ENCODE results near the gene APBA1.

The APBA1 gene

DNA sequence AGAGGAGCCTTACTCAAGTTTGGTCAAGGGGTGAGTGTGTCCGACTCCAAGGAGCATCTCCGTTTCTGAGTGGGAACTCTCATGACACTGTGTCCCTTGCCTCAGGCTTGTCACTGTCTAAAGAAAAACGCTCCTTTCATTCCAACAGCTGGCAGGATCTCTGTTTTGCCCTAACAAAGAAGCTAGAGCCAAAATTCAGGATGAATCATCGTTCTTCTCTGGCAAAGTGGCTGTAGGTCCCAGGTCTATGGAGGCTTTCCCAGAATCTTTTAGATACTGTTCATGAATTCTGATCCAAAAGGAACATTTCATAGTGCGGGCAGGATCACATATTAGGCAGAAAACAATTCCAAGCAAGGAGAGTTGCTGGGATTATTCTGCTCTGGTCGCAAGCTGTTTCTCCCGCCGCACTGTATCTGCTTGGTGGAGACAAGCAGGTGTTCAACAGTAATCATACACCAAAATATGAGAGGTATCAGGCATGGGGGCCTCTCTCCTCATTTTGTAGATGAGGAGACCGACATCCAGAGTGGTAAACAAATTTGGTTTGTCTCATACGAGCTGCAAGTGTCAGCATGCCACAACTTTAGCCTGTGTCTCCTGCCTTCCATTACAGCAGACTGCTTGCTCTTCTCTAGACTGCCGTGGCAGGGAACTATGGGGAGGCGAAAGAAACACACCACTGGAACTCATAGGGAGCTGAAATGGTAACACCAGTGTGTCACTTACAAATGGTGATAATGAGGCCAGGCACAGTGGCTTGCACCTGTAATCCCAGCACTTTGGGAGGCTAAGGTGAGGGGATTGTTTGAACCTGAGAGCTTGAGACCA is 274.6 kb downstream of the APBA1 start:
- DNase-seq (ENCODE audit: low read depth) = no peak

DNA sequence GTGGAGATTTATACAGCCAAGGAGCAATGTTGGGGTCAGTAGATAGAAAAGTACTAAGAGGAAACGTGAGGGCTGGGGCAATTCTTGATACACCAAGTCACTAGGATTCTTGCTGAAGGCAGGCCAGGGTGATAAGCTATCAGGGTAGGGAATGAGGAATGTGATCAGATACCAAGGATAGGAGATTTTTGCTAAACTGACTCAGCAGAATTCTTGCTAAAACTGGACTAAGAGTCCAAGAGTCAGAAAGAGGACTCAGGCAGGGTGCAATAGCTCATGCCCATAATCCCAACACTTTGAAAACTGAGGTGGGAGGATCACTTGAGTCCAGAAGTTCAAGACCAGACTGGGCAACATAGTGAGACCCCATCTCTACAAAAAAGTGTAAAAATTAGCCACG is 275.4 kb downstream of the APBA1 start:
- no peak for DNase-seq (ENCODE audit: low read depth)

DNA sequence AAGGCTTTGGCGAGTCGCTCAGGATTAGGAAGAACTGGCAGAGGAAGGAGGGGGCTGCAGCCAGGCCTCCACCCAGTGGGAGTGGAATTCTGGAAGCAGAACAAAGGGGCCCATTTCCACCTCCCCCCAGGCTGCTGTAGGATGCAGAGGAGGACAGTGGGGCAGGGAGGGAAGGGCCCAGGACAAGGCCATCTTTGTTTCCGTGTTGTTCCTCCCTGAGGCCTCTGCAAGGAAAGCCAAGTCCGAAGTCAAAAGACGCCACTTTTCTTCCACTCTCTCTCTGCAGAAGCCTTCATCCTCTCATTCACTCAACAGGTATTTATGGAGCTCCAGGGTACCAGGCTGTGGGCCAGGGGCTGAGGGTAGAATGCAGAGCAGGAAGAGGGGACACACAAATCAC is 276.5 kb downstream of the APBA1 start:
- no peak for DNase-seq (ENCODE audit: low read depth)

DNA sequence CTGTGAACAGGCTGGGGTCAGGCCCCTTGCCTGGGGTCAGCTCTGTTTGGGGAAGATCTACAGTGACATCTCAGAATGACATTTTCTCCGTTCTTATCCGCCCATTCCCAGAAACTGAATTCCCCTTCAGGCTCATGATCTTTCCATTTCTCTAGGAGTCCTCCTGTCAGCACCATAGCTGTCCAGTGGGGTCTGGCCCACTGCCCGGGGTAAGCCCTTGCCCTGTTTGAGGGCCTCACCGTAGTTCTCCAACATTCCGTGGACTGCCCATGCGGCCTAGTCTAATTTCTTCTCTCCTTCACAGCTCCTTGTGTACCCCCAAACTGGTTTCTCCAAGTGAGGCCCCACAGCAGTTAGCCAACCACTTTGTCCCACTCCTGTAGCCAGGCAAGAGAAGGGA is 278.7 kb downstream of the APBA1 start:
- no peak for DNase-seq (ENCODE audit: low read depth)

DNA sequence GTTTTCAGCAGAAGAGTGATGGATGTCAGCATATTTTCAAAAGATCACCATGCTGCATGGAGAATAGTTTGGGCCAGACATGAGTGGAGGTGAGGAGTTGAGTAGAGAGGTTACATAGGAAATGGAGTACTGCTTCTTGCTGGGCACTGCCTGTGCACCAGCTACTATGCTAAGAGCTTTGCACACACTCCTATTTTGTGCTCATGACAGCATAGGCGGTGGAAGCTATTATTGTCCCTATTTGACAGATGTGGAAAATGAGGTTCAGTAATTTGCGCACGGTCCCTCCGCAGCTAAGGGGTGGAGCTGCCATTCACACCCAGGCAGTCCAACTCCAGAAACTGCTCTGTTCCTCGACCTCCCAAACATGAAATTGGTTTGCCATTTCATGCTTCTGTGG is 279.3 kb downstream of the APBA1 start:
- DNase-seq (ENCODE audit: low read depth) = no peak

DNA sequence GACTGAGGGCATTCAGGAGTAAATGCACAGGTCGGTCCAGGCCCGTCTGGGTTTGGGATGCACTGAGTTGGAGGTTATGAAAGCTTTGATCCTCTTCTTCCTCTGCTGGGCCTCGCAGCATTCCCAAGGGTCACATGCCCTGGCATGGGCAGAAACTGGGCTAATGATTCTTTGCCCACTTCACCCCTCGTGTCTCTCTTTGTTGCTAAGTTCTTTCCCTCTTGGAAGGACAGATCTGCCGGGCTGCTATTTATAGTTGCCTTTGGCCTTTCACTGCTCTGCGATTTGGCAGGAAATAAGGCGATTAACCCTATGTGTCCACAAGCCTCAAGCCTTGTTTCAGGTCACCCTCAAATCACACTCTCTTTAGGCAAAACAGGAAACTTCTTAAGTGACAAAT is 280.2 kb downstream of the APBA1 start:
- DNase-seq (ENCODE audit: low read depth) = no peak

DNA sequence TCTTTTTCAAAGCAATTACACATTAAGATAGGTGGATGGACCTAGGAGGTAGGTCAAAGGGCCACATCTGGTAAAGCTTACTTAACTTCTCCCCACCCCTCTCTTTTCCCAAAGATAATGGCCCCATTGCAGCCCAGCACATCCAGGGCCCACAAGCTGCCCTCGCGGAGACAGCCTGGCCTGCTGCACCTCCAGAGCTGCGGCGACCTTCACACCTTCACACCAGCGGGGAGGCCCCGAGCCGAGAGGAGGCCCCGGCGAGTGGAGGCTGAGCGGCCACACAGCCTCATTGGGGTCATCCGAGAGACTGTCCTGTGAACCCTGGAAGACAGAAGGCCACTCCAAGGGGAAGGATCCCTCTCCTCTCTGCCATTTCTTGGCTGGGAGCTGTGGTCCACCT is 280.7 kb downstream of the APBA1 start:
- no peak for DNase-seq (ENCODE audit: low read depth)

DNA sequence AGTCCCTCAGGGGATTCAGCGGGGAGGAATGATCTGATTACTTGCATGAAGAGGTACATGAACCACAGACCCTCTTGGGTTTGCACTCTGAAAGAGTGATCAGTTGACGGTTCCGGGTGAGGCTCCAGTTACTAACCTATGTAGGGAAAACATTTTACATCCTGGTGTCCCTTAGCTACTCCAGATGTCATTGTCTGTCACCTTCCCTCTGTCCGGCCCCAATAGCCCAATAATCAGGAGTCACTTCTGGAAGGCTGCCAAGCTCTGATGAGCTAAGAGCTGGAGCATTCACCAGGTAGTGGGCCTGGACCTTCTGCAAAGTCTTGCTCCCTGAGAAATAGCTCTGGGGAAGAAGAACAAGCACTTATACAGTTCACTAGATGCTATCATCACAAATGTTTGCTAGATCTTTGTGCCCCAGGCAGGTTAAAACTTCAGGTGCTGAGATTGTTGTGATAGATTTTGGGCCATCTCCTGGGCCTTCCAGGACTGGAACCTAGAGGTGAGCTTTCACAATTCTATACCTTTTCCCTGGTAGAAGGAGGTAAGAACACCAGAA is 282.7 kb downstream of the APBA1 start:
- no peak for DNase-seq (ENCODE audit: low read depth)

DNA sequence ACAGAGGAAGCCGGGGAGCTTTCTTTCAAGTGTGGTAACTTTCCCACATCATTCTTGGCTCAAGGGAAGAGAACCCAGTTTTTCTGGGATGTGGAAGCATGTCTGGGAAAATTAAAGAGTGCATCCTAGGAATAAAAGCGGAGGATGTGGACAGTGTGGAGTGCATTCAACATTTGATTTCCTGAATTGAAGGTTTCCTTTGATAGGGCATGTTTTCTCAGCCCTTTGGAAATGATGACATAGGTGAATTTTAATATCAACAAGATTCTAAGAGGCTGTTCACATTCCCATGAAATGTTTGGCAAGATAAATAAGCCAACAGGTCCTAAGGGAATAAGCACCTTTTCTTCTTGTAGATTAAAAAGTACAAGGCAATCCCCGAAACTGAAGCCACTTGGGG is 283.6 kb downstream of the APBA1 start:
- DNase-seq (ENCODE audit: low read depth) = no peak

DNA sequence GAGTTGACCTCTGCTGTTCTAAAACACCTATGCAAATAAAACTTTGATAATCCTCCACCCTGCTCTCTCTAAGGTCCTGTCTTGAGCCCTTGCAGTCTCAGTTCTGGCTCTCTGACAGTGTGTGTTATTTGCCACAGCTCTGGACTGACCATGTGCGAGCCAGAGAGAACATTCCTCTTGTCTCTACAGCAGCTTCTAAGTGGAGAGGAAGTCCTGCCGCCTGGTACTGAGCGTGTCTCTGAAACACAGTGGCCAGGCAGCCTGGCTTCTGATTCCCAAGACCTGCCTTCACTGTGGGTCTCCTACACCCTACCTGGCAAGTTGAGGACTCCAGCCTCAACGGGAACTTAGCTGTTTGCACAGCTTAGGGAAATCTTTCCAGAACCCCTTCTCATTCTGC is 285.5 kb downstream of the APBA1 start:
- no peak for DNase-seq (ENCODE audit: low read depth)

DNA sequence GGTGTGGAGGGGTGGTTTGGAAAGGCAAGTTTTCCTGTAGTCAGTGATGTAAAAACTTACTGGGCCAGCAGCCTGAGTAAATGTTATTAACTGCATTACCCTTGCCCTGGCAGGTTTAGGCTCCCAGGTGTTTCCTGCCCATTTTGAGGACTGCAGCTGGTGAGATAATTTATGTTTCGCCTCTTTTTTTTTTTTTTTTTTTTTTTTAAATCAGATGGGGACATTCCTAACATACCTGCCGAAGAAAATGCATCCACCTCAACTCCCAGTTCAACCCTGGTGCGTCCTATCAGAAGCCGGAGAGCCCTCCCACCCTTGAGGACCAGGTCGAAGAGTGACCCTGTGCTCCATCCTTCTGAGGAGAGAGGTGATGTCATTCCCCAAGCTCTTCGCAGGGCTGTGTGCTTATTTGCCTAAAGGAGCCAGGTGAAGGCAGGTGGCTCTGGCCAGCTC is 286.6 kb downstream of the APBA1 start:
- no peak for DNase-seq (ENCODE audit: low read depth)

DNA sequence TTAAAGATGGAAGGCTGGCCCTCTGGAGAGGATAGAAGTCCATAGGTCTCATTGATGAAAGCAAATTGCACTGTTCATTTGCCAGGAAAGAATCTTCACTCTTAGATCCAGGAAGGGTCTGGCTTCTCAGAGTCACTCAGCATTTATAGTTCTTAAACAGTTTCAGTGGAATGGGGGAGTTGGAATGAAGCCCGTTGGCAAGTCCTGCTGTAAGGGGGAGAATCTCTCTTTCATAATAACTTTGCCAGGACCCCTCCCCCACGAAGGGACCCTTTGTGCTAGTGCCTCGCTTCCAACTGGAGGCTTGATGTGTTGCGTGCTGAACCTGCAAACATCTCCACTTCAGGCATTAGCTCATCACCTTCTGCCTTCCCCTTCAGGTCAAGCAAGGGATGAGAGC is 290.0 kb downstream of the APBA1 start:
- no peak for DNase-seq (ENCODE audit: low read depth)

DNA sequence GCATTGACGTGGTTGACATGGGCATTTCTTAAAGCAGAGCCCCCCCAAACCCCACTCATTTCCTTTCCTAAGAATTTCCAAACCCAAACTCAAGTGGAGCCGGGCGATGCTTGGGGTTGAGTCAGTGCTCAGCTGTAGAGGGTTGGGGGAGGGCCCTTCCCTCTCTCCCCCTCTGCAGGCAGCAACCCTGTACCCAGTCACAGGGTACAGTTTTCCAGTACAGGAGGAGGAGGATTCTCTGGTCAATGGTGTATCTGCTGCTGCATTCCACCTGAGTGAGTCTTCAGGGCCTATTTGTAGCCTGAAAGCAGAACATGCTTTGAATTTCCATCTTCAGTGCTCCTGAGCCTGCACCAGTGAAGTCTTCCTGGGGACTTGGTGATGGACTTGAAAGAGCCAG is 291.4 kb downstream of the APBA1 start:
- DNase-seq (ENCODE audit: low read depth) = no peak

DNA sequence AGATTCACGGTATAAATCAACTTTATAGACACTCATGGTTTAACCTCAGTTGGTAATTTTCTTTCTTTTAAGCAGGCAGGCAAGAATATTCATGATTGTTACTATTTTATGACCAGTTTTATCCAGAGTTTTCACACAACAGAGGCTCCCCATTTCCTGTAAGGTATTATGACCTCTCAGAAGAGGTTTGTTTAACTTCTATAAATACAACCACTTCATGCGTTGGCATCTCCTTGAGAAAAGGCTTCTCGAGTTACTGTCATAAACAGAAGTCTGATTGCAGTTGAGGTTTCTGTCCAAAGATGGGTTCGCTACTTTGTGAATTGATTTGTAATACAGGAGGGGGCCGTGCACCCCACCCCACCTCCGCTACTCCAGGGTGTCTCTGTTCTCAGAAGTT is 291.9 kb downstream of the APBA1 start:
- DNase-seq (ENCODE audit: low read depth) = no peak

DNA sequence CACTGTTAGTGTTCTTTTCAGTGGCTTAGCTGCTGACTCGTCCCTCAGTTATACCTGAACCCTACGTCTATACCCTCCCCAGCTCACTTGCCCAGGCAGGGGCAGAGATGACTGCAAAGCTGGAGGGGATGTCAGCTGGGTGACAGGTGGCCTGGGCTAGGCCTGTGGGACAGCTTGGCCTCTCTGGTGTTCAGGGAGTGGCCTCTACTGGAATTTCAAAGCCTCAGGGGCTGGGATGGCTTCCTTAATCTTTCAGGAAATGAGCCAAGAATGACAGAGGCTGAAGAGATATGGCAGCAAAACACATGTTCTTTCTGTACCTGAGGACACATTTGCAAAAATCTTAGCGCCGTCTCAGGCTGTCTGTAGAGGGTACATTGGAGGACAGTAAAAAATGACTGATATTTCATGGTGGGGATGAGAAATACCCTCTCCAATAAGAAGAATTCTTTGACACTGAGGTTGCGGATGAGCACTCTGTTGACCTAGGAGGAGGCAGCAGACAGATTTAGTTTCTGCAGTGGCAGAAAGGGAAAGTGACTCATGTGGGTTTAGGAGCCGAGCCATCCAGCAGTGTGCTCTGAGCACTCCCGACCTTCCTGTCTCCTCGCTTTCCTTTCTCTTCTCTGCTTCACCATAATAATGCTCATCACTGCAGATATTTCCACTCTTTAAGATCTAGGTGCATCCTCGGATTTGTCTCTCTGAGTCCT is 292.7 kb downstream of the APBA1 start:
- DNase-seq (ENCODE audit: low read depth) = no peak

DNA sequence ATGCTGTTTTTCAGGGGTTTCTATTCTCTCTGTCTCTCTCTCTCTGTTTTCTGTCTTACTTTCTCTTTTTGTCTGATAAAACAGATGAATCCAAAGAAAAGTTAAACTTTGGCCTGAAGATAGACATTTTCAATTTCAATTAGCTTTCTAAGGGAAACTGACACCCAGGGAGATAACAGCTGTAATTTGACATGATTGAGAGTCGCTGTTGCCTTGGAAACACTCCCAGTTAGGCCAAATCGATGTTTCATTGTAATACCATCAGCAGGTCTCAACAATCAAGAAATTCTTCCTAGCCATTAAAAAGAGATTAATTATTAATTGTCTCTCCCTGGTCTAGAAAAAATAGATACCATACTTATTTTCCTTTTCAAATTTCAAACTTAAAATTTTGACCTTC is 294.2 kb downstream of the APBA1 start:
- DNase-seq (ENCODE audit: low read depth) = no peak

All from stimulated activated CD8-positive, alpha-beta memory T cell treated with anti-CD3 and anti-CD28 coated beads, Interleukin-4, amount 100 ng/mL, for 24 hours (primary cell).